ENCODE data around the gene HIRA. TPM values are rescaled to one million over a fixed set of nuclear protein-coding genes. Genes with fewer than 3 reads are reported as not detected.
"Not testable (repeated sequence)": the region's sequence is repeated elsewhere in the genome, so short reads cannot be mapped to it uniquely, and the experiment has no call there.

HIRA gene
- total RNA-seq, 1 experiment from 2014 or later = 31.4 TPM

GRCh38 chr22:19346677-19347265, 84.8 kb downstream of the HIRA start:
- DNase-seq = no peak
- Histone ChIP-seq H3K4me3 (ENCODE audit: insufficient read depth, low read depth, low read length) (no peak overlapping the region), H3K27me3 (ENCODE audit: control insufficient read depth, insufficient read depth, low read length) (no peaks in the 10 kb centered on the region), H3K36me3 (replicated peaks; ENCODE audit: control insufficient read depth, insufficient read depth, low read length) (peaks cover 21% of the 10 kb centered on the region)

GRCh38 chr22:19344420-19344819, 87.1 kb downstream of the HIRA start:
- H3K27me3 ChIP-seq (ENCODE audit: control insufficient read depth, insufficient read depth, low read length) = no peaks in the 10 kb centered on the region
- peaks cover 8% of the 10 kb centered on the region for H3K36me3 ChIP-seq (replicated peaks; ENCODE audit: control insufficient read depth, insufficient read depth, low read length)
- no peak overlapping the region for H3K4me3 ChIP-seq (ENCODE audit: insufficient read depth, low read depth, low read length)
- DNase-seq = no peak

DNA sequence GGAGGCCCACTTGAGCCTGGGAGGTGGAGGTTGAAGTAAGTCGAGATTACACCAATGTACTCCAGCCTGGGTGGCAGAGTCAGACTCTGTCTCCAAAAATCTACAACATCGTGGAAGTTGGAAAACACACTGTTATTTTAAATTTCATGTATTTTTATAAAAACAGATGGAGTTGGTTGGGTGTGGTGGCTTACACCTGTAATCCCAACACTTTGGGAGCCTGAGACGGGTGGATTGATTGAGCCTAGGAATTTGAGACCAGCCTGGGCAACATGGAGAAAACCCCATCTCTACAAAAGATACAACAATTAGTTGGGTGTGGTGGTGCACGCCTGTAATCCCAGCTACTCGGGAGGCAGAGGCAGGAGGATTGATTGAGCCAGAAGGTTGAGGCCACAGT, 88.1 kb downstream of the HIRA start:
- Histone ChIP-seq H3K27me3 (ENCODE audit: control insufficient read depth, insufficient read depth, low read length) (no peaks in the 10 kb centered on the region), H3K4me3 (ENCODE audit: insufficient read depth, low read depth, low read length) (no peak overlapping the region), H3K36me3 (replicated peaks; ENCODE audit: control insufficient read depth, insufficient read depth, low read length) (peaks cover 8% of the 10 kb centered on the region)
- no peak for DNase-seq

DNA sequence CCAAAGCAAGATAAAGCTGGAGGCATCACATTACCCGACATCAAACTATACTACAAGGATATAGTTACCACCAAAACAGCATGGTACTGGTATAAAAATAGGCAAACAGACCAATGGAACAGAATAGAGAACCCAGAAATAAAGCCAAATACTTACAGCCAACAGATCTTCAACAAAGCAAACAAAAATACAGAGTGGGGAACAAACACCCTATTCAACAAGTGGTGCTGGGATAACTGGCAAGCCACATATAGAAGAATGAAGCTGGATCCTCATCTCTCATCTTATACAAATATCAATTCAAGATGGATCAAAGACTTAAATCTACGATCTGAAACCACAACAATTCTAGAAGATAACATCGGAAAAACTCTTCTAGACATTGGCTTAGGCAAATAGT, 90.0 kb downstream of the HIRA start:
- peaks cover 6% of the 10 kb centered on the region for H3K36me3 ChIP-seq (replicated peaks; ENCODE audit: control insufficient read depth, insufficient read depth, low read length)
- no peak overlapping the region for H3K4me3 ChIP-seq (ENCODE audit: insufficient read depth, low read depth, low read length)
- no peak for DNase-seq
- H3K27me3 ChIP-seq (ENCODE audit: control insufficient read depth, insufficient read depth, low read length) = no peaks in the 10 kb centered on the region

DNA sequence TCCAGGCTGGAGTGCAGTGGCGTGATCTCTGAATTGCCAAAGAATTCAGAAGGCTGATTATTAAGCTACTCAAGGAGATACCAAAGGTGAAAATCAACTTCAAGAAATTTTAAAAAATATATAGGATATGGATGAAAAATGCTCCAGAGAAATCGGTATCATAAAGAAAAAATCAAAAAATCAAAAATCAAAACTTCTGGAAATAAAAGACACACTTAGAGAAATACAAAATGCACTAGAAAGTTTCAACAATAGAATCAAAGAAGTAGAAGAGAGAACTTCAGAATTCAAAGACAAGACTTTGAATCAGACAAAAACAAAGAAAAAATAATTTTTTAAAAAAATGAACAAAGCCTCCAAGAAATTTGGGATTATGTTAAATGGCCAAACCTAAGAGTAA, 94.4 kb downstream of the HIRA start:
- DNase-seq = no peak
- Histone ChIP-seq H3K4me3 (ENCODE audit: insufficient read depth, low read depth, low read length) (no peak overlapping the region), H3K27me3 (ENCODE audit: control insufficient read depth, insufficient read depth, low read length) (no peaks in the 10 kb centered on the region), H3K36me3 (replicated peaks; ENCODE audit: control insufficient read depth, insufficient read depth, low read length) (0 out of 2 replicates have a peak, but pooled peaks cover 1% of the 10 kb centered on the region)

DNA sequence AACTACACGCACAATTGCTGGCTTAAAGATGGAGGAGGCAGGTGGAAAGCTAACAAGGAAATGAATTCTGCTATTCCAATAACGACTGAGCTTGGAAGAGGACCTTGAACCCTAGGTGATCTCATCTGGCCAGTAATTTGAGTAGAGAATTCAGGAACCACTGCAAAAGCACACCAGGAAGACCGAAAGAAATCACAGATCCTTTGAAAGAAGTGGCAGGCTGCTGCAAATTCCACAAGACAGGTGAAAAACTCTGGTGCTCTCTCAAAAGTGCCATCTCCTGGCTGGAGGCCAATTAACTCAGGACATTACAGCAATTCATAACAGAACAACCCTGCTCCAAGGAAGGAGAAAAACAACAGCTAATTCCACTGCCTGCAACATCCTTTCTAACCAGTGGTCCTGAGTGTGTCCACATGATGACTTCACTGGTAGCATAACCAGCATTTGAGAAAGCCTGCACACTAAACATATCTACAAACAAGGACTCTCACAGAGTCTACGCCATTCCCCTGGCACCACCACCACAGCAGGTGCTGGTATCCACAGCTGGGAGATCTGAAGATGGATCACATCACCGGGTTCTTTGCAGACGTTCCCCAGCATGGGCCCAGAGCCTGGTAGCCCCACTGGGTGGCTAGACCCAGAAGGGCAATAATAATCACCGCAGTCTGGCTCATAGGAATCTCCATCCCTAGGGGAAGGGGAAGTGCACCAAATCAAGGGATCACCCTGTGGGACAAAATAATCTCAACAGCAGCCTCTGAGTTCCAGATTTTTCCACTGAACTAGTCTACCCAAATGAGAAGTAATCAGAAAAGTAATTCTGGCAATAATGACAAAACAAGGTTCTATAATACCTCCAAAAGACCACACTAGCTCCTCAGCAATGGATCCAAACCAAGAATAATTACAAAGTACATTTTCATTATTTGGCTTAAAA, 95.1 kb downstream of the HIRA start:
- H3K36me3 ChIP-seq (replicated peaks; ENCODE audit: control insufficient read depth, insufficient read depth, low read length) = peaks cover 4% of the 10 kb centered on the region; the same call in 1 of the 2 replicates
- no peak for DNase-seq
- H3K27me3 ChIP-seq (ENCODE audit: control insufficient read depth, insufficient read depth, low read length) = no peaks in the 10 kb centered on the region
- no peak overlapping the region for H3K4me3 ChIP-seq (ENCODE audit: insufficient read depth, low read depth, low read length)

DNA sequence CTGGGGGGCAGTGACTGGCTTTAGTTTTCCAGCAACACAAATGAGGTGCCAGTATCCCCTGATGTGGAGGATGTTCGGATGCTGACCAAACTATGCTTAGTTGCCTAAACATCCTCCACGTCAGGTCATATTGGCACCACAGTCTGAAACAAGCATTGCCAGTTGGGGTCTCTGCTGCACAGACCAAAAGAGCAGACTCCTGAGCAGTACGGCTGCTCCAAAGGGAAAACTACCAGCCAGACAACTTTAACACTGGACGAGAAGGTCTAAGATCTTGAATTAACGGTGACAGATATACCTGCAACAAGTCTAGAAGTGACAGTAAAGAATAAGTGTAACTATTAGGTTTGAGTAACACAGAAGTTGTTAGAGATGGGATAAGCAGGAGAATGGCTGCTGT, 99.6 kb downstream of the HIRA start:
- Histone ChIP-seq H3K4me3 (ENCODE audit: insufficient read depth, low read depth, low read length) (no peak overlapping the region), H3K36me3 (replicated peaks; ENCODE audit: control insufficient read depth, insufficient read depth, low read length) (peaks cover 17% of the 10 kb centered on the region), H3K27me3 (ENCODE audit: control insufficient read depth, insufficient read depth, low read length) (no peaks in the 10 kb centered on the region)
- DNase-seq = no peak

DNA sequence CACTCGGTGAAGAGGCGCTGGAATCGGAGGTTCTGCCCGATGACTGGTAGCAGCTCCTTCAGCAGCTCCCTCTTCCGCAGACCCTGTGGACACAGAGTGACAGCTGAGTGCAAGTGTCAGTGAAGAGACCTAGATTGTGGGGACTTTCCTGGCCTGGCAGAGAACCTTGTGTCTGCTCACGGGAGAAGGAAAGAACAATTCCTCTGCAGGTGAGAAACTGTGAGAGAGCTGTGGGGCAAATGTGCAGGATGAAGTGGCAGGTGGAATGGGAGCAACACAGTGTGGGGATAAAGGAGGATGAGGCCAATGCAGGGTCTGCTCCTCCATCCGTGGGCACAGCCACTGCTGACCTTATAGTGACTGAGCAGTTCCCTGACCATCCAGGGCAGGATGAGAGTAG, 100.1 kb downstream of the HIRA start:
- peaks cover 17% of the 10 kb centered on the region for H3K36me3 ChIP-seq (replicated peaks; ENCODE audit: control insufficient read depth, insufficient read depth, low read length)
- H3K27me3 ChIP-seq (ENCODE audit: control insufficient read depth, insufficient read depth, low read length) = no peaks in the 10 kb centered on the region
- DNase-seq = no peak
- no peak overlapping the region for H3K4me3 ChIP-seq (ENCODE audit: insufficient read depth, low read depth, low read length)

DNA sequence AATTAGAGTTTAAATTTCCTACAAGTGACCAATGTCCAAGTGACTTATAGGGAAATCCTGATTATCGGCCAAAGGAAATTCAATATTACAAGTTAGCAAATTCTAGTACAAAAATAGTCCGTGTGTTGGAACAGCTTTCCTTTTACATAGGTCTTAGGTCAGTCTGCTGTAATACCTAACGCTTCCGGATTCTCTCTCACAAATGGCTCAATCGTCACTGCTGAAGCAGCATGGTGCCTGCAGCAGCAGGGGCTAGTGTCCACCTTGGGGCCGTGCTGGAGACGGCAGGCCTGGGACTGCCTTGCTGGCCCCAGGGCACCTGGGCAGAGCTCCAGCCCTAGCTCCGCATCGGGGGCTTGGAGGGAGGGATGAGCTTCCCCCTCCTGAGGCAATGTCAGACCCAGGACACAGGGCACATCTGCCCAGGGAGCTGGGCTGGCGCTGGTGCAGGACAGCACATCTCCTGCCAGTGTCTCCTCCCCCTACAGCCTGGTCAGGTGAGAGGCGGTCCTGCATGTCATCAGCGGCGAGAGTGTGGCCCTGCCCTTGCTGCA, 100.6 kb downstream of the HIRA start:
- DNase-seq = peak; percentile 40
- no peaks in the 10 kb centered on the region for H3K27me3 ChIP-seq (ENCODE audit: control insufficient read depth, insufficient read depth, low read length)
- peaks cover 16% of the 10 kb centered on the region for H3K36me3 ChIP-seq (replicated peaks; ENCODE audit: control insufficient read depth, insufficient read depth, low read length)
- H3K4me3 ChIP-seq (ENCODE audit: insufficient read depth, low read depth, low read length) = no peak overlapping the region

- not testable (repeated sequence) for DNase-seq; H3K4me3 ChIP-seq (ENCODE audit: insufficient read depth, low read depth, low read length); H3K27me3 ChIP-seq (ENCODE audit: control insufficient read depth, insufficient read depth, low read length)
- peaks cover 16% of the 10 kb centered on the region for H3K36me3 ChIP-seq (replicated peaks; ENCODE audit: control insufficient read depth, insufficient read depth, low read length)
Measured at GRCh38 chr22:19330205-19330604, 101.3 kb downstream of the HIRA start.

- no peak overlapping the region for H3K4me3 ChIP-seq (ENCODE audit: insufficient read depth, low read depth, low read length)
- H3K36me3 ChIP-seq (replicated peaks; ENCODE audit: control insufficient read depth, insufficient read depth, low read length) = peaks cover 16% of the 10 kb centered on the region
Measured at GRCh38 chr22:19329454-19329853, 102.1 kb downstream of the HIRA start.

GRCh38 chr22:19325296-19325948, 106.1 kb downstream of the HIRA start:
- Histone ChIP-seq H3K4me3 (ENCODE audit: insufficient read depth, low read depth, low read length) (no peak overlapping the region), H3K27me3 (ENCODE audit: control insufficient read depth, insufficient read depth, low read length) (no peaks in the 10 kb centered on the region), H3K36me3 (replicated peaks; ENCODE audit: control insufficient read depth, insufficient read depth, low read length) (peaks cover 8% of the 10 kb centered on the region)
- DNase-seq = no peak

More at GRCh38 chr22:19329454-19329853, 102.1 kb downstream of the HIRA start:
- no peak for DNase-seq
- no peaks in the 10 kb centered on the region for H3K27me3 ChIP-seq (ENCODE audit: control insufficient read depth, insufficient read depth, low read length)

- H3K36me3 ChIP-seq (replicated peaks; ENCODE audit: control insufficient read depth, insufficient read depth, low read length); DNase-seq; H3K27me3 ChIP-seq (ENCODE audit: control insufficient read depth, insufficient read depth, low read length); H3K4me3 ChIP-seq (ENCODE audit: insufficient read depth, low read depth, low read length): not testable (repeated sequence)
Measured at GRCh38 chr22:19323420-19323819, 108.1 kb downstream of the HIRA start.

DNA sequence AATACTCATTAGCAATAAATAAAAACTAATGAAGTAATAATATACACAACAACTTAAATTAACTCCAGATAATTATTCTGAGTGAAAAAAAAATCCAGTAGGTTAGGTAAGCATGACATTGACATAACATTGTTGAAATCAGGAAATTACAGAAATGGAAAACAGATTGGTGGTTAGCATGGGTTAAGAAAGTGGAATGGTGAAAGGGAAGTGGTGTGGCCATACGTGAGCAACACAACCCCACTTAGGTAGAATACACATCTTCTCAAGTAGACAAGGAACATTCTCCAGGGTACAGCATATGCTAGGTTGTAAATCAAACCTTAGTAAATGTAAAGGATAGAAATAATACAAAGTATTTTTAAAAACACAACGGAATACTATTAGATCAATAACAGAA, 109.8 kb downstream of the HIRA start:
- no peak for DNase-seq
- H3K36me3 ChIP-seq (replicated peaks; ENCODE audit: control insufficient read depth, insufficient read depth, low read length) = no peaks in the 10 kb centered on the region
- no peaks in the 10 kb centered on the region for H3K27me3 ChIP-seq (ENCODE audit: control insufficient read depth, insufficient read depth, low read length)
- no peak overlapping the region for H3K4me3 ChIP-seq (ENCODE audit: insufficient read depth, low read depth, low read length)
